GM23338 (cell line): Measurements from ENCODE around the gene FN3KRP. TPM values are rescaled to one million over a fixed set of nuclear protein-coding genes. Genes with fewer than 3 reads are reported as not detected.

Experiments used
- ATAC-seq: fragments of 200-7000 bp; cut with Tn5 transposase; 3 replicates; pipeline ENCODE4 v1.9.1; 2020
- DNase-seq: peaks from one replicate; pipeline ENCODE4 v3.0.0-alpha.2; 2015; ENCODE audit warnings: low spot score
- H2AFZ ChIP-seq: fragments of 200-600 bp; sonication (generic); 2 replicates; pipeline ENCODE4 v1.8.0; 2016; ENCODE audit warnings: antibody characterized with exemption, mild to moderate bottlenecking, moderate library complexity
- H3F3A ChIP-seq: fragments of 200-600 bp; sonication (generic); replicated peaks from 2 replicates; pipeline ENCODE4 v1.8.0; 2017; ENCODE audit warnings: antibody characterized with exemption, mixed run types, low read depth
- H3K27ac ChIP-seq: fragments of 200-600 bp; sonication (generic); 2 replicates; pipeline ENCODE4 v1.6.1; 2016; ENCODE audit warnings: low read depth
- H3K27me3 ChIP-seq: fragments of 200-600 bp; sonication (generic); 2 replicates; pipeline ENCODE4 v1.8.0; 2016; ENCODE audit warnings: mild to moderate bottlenecking, mixed run types, moderate library complexity; ENCODE audit not compliant: insufficient read depth
- H3K36me3 ChIP-seq: fragments of 200-600 bp; sonication (generic); 2 replicates; pipeline ENCODE4 v1.8.0; 2016; ENCODE audit warnings: mild to moderate bottlenecking; ENCODE audit not compliant: insufficient read depth
- H3K4me1 ChIP-seq: fragments of 200-600 bp; sonication (generic); 2 replicates; pipeline ENCODE4 v1.8.0; 2016; ENCODE audit warnings: mild to moderate bottlenecking, moderate library complexity; ENCODE audit not compliant: insufficient read depth
- H3K4me2 ChIP-seq: fragments of 200-600 bp; sonication (generic); 2 replicates; pipeline ENCODE4 v1.7.1; 2017; ENCODE audit warnings: mixed run types
- H3K4me3 ChIP-seq: fragments of 200-600 bp; sonication (generic); 2 replicates; pipeline ENCODE4 v1.6.1; 2016; ENCODE audit warnings: mixed run types
- H3K79me2 ChIP-seq: fragments of 200-600 bp; sonication (generic); replicated peaks from 2 replicates; pipeline ENCODE4 v1.8.0; 2017; ENCODE audit warnings: mild to moderate bottlenecking; ENCODE audit not compliant: insufficient read depth
- H3K9me2 ChIP-seq: fragments of 200-600 bp; sonication (generic); 2 replicates; pipeline ENCODE4 v1.8.0; 2017; ENCODE audit not compliant: insufficient read depth
- H4K20me1 ChIP-seq: fragments of 200-600 bp; sonication (generic); replicated peaks from 2 replicates; pipeline ENCODE4 v1.8.0; 2017; ENCODE audit warnings: mild to moderate bottlenecking; ENCODE audit not compliant: insufficient read depth
- H3K27ac Mint-ChIP-seq: 2 replicates; pipeline ENCODE4 v1.8.0; 2020; ENCODE audit warnings: inconsistent platforms, mild to moderate bottlenecking, moderate library complexity, mixed read lengths
- H3K27me3 Mint-ChIP-seq: 3 replicates; pipeline ENCODE4 v1.8.0; 2022; ENCODE audit warnings: low read depth, mild to moderate bottlenecking, moderate library complexity, mixed read lengths, inconsistent platforms; ENCODE audit not compliant: insufficient read depth, poor library complexity
- H3K36me3 Mint-ChIP-seq: 3 replicates; pipeline ENCODE4 v1.8.0; 2021; ENCODE audit warnings: low read depth, mild to moderate bottlenecking, inconsistent platforms, moderate library complexity, mixed read lengths
- H3K4me1 Mint-ChIP-seq: 3 replicates; pipeline ENCODE4 v1.8.0; 2020; ENCODE audit warnings: mild to moderate bottlenecking, inconsistent platforms, mixed read lengths
- H3K4me3 Mint-ChIP-seq: 3 replicates; pipeline ENCODE4 v1.8.0; 2021; ENCODE audit warnings: moderate library complexity, mild to moderate bottlenecking, inconsistent platforms, mixed read lengths
- H3K9me3 Mint-ChIP-seq: 3 replicates; pipeline ENCODE4 v1.8.0; 2020; ENCODE audit warnings: moderate library complexity, mild to moderate bottlenecking, inconsistent platforms, mixed read lengths
- CREB1 ChIP-seq: fragments of 250-450 bp; sonication (Bioruptor Pico); IDR thresholded peaks from 2 replicates; pipeline ENCODE4 v1.5.0; 2020; ENCODE audit warnings: low read depth, mild to moderate bottlenecking, moderate library complexity
- EZH2 ChIP-seq: fragments of 200-600 bp; sonication (generic); IDR thresholded peaks from one replicate; pipeline ENCODE4 v1.8.0; 2017; ENCODE audit warnings: antibody characterized with exemption, mild to moderate bottlenecking, low read depth; ENCODE audit not compliant: unreplicated experiment
- EZH2phosphoT487 ChIP-seq: fragments of 200-600 bp; sonication (generic); IDR thresholded peaks from one replicate; pipeline ENCODE4 v1.8.1; 2018; ENCODE audit warnings: antibody characterized with exemption; ENCODE audit not compliant: unreplicated experiment
- JUNB ChIP-seq: IDR thresholded peaks from one replicate; pipeline ENCODE4 v1.6.1; 2016; ENCODE audit warnings: antibody characterized with exemption; ENCODE audit not compliant: unreplicated experiment
- NANOG ChIP-seq: IDR thresholded peaks from 2 replicates; pipeline ENCODE4 v1.6.1; 2016; ENCODE audit warnings: antibody characterized with exemption, borderline replicate concordance
- POLR2AphosphoS5 ChIP-seq: IDR thresholded peaks from 2 replicates; pipeline ENCODE4 v1.6.1; 2016; ENCODE audit warnings: antibody characterized with exemption, low read depth
- STAT1 ChIP-seq: IDR thresholded peaks from one replicate; pipeline ENCODE4 v1.6.1; 2016; ENCODE audit warnings: antibody characterized with exemption; ENCODE audit not compliant: unreplicated experiment
- ZNF114 ChIP-seq: fragments of 250-450 bp; sonication (Bioruptor Pico); IDR thresholded peaks from 2 replicates; pipeline ENCODE4 v1.5.0; 2020; ENCODE audit warnings: mild to moderate bottlenecking, moderate library complexity
- polyA plus RNA-seq: library from polyadenylated mRNA; unstranded; fragments of >200 nt; fragmentation: Nextera tagmentation; extraction: Ambion mirVana; gene quantifications from 2 replicates; pipeline ENCODE4 v1.2.1, GENCODE V29; 2016
- total RNA-seq: library from RNA; depleted of rRNA; stranded (reverse); fragments of >200 nt; shearing (Covaris generic); gene quantifications from 2 replicates; pipeline ENCODE4 v1.2.3, GENCODE V29; 2014
- TF ChIP-seq, protein P1 (sequence below): IDR thresholded peaks from 2 replicates; pipeline ENCODE4 v1.6.1; 2016; ENCODE audit warnings: antibody characterized with exemption
- TF ChIP-seq, protein P2 (sequence below), 2 experiments: fragments of 200-600 bp in 1 of 2; sonication (generic) in 1 of 2; conservative IDR thresholded peaks; 2 replicates each; pipeline versions ENCODE4 v1.5.1 to v1.6.1; 2016 to 2017; ENCODE audit warnings: antibody characterized with exemption in 2 of 2, low read depth in 2 of 2, mild to moderate bottlenecking in 2 of 2, moderate library complexity in 1 of 2

The FN3KRP gene
- total and polyA plus RNA-seq, 2 experiments from 2014 or later, result 15.9 to 16.7 TPM

DNA sequence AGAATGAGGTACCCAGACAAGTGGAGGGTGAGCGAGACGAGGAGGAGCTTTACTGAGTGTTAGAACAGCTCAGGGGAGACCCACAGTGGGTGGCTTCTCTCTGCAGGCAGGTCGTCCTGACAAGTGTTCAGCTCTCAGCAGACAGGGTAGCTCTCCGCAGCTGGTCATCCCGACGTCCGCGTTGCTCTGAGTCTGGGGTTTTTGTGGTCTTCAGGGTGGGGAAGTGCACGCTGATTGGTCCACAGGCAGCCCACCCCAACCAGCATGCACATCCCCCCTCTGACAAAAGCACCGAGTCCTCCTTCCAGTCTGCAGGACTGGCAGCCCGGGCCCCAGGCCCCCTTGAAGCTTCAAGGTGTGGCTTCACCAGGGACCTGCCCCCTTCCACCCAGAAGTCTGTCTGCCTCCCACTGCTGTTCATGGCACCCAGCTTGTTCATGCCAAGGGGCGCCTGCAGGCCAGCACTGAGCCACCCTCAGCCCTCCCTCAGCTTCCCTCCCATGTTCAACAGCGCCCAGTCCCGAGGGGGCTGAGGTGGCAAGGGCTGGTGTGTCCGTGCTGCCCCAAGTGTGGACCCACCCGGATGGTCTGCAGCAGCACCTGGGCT, 48.4 kb upstream of the FN3KRP start:
- H3K79me2 ChIP-seq, result no peaks in the 10 kb centered on the region
- DNase-seq (no peak), ATAC-seq (no peak)
- no peak overlapping the region for H3K4me3 ChIP-seq
- Mint-ChIP-seq H3K4me1 (peaks cover 4% of the 10 kb centered on the region; the same call in 2 of the 3 replicates), H3K27me3 (peaks cover 9% of the 10 kb centered on the region), H3K27ac (no peak overlapping the region), H3K36me3 (no peaks in the 10 kb centered on the region; the same call in 2 of the 3 replicates), H3K4me3 (no peak overlapping the region), H3K9me3 (no peaks in the 10 kb centered on the region)
- H3F3A ChIP-seq, result 0 out of 2 replicates have a peak, but pooled peaks cover 2% of the 10 kb centered on the region
- no peak overlapping the region for H3K27ac ChIP-seq
- H3K4me2 ChIP-seq, result no peak overlapping the region
- no peaks in the 10 kb centered on the region for H3K4me1 ChIP-seq
- H2AFZ ChIP-seq, result peak overlapping the region; percentile 47; the same call in 1 of the 2 replicates
- H3K9me2 ChIP-seq, result no peaks in the 10 kb centered on the region
- no peaks in the 10 kb centered on the region for H3K27me3 ChIP-seq
- H4K20me1 ChIP-seq, result no peaks in the 10 kb centered on the region
- H3K36me3 ChIP-seq, result no peaks in the 10 kb centered on the region
- no peak for TF ChIP-seq EZH2phosphoT487
- TF ChIP-seq, protein P1, sequence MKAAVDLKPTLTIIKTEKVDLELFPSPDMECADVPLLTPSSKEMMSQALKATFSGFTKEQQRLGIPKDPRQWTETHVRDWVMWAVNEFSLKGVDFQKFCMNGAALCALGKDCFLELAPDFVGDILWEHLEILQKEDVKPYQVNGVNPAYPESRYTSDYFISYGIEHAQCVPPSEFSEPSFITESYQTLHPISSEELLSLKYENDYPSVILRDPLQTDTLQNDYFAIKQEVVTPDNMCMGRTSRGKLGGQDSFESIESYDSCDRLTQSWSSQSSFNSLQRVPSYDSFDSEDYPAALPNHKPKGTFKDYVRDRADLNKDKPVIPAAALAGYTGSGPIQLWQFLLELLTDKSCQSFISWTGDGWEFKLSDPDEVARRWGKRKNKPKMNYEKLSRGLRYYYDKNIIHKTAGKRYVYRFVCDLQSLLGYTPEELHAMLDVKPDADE, result no peak
- TF ChIP-seq CREB1, result no peak
- TF ChIP-seq ZNF114 (CRISPR knock-in tag), result no peak
- no peak for TF ChIP-seq EZH2
- TF ChIP-seq, protein P2, sequence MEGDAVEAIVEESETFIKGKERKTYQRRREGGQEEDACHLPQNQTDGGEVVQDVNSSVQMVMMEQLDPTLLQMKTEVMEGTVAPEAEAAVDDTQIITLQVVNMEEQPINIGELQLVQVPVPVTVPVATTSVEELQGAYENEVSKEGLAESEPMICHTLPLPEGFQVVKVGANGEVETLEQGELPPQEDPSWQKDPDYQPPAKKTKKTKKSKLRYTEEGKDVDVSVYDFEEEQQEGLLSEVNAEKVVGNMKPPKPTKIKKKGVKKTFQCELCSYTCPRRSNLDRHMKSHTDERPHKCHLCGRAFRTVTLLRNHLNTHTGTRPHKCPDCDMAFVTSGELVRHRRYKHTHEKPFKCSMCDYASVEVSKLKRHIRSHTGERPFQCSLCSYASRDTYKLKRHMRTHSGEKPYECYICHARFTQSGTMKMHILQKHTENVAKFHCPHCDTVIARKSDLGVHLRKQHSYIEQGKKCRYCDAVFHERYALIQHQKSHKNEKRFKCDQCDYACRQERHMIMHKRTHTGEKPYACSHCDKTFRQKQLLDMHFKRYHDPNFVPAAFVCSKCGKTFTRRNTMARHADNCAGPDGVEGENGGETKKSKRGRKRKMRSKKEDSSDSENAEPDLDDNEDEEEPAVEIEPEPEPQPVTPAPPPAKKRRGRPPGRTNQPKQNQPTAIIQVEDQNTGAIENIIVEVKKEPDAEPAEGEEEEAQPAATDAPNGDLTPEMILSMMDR (conservative IDR thresholded peaks at IDR 0.05; ENCODE audit: low read depth in 2 of 2), result no peak
- no peak for TF ChIP-seq JUNB

DNA sequence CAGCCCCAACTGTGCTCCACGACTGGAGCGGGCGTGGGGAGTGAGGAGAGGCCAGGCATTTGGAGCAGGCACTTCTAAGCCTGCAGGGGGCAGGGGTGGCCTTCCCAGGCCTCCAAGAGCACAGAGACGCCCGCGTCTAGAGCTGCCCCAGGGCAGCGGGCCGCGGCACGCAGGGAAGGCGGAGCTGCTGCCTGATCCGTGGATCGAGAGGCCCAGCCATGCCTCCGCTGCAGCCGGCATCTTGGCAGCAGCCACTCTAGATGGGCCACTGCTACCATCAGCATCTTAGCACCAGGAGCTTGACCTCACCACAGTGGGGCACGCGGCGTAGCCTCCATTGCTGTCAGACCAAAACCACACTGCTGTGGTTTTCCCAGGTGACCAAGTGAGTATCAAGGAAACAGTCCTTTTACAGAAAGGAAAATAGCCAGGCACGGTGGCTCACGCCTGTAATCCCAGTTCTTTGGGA, 47.8 kb upstream of the FN3KRP start:
- H3K36me3 ChIP-seq, result no peaks in the 10 kb centered on the region
- no peak for TF ChIP-seq STAT1
- TF ChIP-seq, protein P1, result no peak
- no peak for TF ChIP-seq POLR2AphosphoS5
- TF ChIP-seq ZNF114 (CRISPR knock-in tag), result no peak
- no peak for TF ChIP-seq CREB1
- no peak for TF ChIP-seq EZH2phosphoT487
- TF ChIP-seq, protein P2 (conservative IDR thresholded peaks at IDR 0.05; ENCODE audit: low read depth in 2 of 2), result peak; percentile 64 to 86
- no peak for TF ChIP-seq EZH2
- no peak for TF ChIP-seq NANOG
- no peaks in the 10 kb centered on the region; the same call in 2 of the 3 replicates for H3K36me3 Mint-ChIP-seq
- peak overlapping the region; percentile 96 for H2AFZ ChIP-seq
- ATAC-seq (peak; percentile 98), DNase-seq (peak; percentile 92)
- H3K4me1 Mint-ChIP-seq, result peaks cover 4% of the 10 kb centered on the region; the same call in 2 of the 3 replicates
- H3K27me3 Mint-ChIP-seq, result peaks cover 9% of the 10 kb centered on the region
- H3F3A ChIP-seq, result 0 out of 2 replicates have a peak, but pooled peaks cover 2% of the 10 kb centered on the region
- H3K79me2 ChIP-seq, result no peaks in the 10 kb centered on the region
- H3K27ac Mint-ChIP-seq, result no peak overlapping the region
- no peaks in the 10 kb centered on the region for H3K9me2 ChIP-seq
- H3K4me1 ChIP-seq, result no peaks in the 10 kb centered on the region
- H3K27ac ChIP-seq, result no peak overlapping the region
- H3K9me3 Mint-ChIP-seq, result no peaks in the 10 kb centered on the region
- H4K20me1 ChIP-seq, result no peaks in the 10 kb centered on the region
- no peak overlapping the region for H3K4me3 ChIP-seq
- no peak overlapping the region for H3K4me2 ChIP-seq
- peak overlapping the region; percentile 61 for H3K4me3 Mint-ChIP-seq
- no peaks in the 10 kb centered on the region for H3K27me3 ChIP-seq
